Inferior parietal cortex (tissue), 1 donor: Measurements from ENCODE around the gene NDST1.

Experiments
- DNase-seq: peaks from one replicate; pipeline ENCODE4 v3.0.0-alpha.2; 2016; ENCODE audit errors: extremely low spot score

NDST1 gene

DNA sequence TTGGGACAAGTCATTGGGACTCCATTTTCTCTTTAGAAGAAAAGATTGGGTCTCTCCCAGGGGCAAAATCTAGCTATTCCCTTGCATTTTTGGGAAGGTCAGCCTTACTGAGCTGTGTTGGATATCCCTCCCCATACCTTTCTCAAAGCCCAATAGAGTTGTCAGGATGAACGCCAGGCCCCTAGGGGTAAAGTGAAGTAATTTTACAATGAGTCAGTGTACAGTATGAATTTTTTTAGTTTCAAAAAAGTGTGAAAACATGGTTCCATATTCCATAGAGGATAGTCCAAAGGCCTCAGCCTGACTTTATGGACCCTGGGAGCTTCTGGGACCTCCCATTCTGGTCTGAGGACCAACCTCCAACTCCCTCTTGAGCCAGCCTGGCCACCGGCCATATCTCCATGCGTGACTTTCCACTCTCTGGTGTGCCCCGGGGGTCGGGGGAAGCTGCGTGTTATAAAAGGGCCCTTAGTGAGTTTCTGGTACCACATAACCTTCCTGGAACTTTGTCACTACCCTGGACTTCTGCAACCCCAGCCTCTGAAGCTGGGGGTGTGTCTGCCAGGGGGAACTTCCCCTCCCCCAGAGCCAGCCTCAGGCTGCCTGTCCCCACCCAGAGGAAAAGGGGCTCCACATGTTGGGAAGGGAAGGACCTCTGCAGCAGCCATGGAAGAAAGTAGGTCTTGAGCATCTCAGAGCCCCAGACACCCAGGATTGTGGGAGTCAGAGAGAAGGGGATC, 80.1 kb downstream of the NDST1 start:
- no peak for DNase-seq

DNA sequence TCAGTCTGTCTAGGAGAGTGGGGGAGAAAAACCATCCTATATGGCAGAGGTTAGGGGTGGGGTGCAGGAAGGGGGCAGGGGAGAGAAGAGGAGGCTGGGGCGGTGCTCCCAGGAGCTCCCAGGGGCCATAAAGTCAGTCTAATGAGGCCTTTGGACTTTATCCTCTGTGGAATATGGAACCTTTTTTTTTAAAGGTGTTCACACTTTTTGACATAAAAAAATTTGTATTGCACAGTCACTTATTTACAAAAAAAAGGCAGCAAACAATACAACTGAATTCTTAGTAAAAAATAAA, 80.6 kb downstream of the NDST1 start:
- DNase-seq: no peak

DNA sequence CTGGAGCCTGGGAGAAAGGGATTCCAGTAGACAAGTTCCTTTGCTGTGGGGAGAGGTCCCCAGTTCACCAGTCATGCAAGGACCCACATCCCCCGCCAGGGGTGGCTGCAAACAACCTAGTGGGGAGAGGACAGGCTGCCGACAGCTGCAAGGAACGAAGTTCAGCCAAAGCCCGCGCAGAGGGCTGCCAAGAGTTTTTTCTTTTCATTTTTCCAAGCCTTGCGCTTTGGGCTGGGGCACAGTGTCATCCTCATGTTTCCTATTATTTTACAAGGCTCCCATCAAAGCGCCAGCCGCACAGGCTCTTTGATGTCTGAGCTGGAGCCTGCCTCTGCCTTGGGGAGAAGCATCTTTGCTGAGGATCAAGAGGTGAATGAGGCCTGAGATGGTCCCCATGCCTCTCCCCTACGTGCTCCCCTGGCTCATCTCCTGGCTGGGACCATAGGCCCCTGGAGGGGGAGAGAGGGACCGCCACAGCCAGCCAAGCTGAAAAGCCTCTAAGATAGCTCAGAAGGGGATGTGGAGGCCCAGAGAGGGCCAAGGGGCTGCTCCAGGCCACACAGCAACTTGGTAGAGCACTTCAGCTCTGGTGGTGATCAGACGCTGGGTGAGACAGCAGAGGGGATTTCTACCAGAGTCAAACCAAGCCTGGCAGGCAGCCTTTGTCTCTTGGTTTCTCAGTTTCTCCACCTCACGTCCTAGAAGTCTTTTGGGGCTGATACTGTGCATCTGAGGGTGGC, 82.1 kb downstream of the NDST1 start:
- DNase-seq: no peak

DNA sequence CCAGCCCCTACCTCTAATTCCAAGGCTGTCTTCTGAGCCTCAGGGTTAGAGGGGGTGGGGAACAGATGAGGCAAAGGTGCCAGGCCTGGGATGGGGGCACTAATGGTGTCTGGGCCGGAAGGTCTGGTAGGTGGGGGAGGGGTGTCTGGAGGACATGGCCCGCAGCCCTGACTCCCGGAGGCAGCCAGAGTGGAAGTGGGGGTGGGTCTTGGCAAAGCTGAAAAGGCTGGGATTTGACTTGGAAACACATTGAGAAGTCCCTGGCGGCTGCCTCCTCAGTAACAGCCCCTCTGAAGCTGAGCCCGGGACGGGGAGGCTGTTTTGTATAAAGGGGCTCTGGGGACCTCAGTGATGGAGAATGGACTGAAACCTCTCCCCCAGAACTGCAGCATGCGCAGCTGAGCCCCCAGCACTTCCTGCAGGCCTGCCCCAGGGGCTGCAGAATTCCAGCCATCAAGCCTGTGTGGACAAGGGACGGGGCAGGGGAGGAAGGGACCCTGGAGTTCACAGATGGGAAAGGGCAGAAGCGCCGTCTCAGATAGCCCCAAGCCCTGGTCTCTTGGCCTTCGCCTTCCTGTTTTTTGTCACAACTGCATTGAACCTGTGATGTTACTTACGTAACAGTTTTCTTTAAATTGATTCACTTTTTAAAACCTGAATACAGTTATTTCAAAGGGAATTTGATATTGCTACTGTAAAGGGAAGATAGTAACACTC, 83.2 kb downstream of the NDST1 start:
- DNase-seq: no peak

DNA sequence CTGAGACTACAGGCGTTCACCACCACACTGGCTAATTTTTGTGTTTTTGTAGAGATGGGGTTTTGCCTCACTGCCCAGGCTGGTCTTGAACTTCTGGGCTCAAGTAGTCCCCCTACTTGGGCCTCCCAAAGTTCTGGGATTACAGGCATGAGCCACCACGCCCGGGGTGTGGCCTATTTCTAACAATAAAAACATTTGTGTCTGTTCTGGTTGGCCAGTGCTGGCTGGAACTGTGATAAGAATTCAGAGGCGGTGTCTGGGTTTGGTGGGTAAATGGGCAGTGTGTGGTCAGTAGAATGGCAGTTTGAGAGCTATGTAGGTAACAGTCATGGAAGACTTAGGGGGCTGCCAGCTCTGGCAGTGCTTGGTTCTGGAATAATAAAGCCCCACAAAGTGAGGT, 85.7 kb downstream of the NDST1 start:
- no peak for DNase-seq

DNA sequence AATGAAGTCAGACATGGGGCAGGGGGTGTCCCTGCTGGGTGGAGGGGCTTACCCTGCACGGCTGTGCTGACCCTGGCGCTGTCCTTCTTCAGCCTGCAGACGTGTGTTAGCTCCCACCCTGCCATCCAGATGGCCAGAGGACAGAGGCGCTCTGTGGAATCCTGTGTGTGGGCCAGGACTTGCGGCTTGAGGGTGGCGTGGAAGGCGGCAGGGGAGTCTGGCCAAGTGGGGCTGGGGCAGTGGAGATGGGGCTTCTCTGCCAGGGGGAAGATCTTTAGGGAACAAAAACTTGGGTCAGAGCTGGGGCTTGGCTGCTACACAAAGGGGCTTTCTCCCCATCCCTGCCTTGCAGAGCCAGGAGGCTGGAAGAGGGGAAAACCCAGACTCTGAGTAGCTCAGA, 86.1 kb downstream of the NDST1 start:
- DNase-seq: no peak

DNA sequence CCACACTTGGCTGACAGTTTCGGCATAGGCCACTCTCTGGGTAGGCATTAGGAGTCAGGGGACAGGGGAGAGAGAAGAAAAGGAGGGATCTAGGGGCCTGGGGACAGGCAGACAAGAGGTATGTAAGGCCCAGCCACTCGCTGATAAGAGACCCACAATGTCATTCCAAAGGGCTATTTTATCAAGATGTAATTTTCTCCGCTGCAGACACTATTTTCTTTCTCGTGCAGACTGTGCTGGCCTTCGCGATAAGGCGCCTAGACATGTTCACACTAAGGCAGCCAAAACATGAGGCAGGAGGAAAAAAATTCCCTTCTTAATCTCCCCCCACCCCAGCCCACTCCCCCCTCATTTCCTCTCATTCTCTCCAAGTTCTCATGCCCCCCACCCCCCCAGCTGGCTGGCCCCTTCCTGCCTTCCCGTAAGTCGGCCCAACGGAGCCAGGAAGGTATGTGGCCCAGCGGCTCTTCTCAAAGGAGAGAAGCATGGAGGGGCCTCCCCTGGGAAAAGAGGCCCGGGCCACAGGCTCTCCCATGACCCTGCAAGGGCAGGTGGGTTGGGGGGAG, 87.6 kb downstream of the NDST1 start:
- DNase-seq: no peak

DNA sequence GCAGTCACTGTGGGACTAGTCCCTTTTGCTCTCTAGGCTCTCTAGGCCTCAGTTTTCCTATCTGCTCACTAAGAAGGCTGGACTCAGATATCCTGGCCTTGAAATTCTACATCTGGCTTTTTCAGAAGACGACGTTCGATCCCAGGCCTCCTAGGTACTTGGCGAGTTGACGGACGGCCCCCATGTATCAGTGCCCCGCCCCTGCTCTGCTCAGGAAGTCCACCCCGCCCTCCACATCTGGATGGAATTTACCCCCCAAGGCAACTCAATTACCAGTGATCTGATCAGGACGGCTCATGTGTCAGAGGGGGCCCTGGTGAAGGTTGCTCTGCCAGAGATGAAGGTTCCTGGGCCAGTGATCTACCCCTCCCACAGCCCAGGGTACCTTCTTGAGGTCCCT, 88.4 kb downstream of the NDST1 start:
- no peak for DNase-seq

DNA sequence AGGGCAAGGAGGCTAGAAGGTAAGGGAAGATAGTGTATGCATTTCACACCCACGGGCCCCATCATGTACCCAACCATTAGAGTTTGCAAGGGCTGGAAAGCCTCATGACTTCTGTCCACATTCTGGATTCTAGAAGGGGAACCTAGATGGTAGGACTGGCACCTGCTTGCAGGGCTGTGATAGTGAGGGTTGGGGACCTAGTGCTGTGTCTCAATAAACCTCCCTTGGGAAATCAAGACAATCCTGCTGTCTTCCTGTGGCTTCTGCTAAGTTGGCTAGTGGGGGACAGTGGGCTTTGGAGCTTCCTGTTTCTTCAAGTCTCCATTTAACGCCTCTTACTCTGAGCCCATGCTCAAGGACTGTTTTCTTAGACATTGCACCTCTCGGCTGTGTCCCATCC, 88.9 kb downstream of the NDST1 start:
- DNase-seq: no peak

DNA sequence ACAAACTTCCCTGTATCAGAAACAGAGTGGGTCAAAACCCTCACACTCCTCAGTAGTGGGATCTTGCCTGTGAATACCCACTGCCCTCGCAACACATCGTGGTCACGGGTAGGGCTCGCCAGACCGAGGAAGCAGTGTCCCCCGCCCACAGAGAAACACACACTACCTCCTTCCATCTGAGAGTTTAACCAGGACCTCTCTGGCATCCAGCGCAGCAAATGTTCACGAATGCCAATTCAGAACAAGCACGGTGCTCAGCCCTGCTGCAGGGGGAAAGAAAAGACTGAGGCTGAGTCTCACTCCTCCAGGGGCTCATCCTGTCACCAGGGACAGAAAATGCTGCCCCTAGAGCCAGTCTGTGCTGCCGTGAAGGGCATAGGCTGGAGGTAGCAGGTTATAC, 90.1 kb downstream of the NDST1 start:
- no peak for DNase-seq

DNA sequence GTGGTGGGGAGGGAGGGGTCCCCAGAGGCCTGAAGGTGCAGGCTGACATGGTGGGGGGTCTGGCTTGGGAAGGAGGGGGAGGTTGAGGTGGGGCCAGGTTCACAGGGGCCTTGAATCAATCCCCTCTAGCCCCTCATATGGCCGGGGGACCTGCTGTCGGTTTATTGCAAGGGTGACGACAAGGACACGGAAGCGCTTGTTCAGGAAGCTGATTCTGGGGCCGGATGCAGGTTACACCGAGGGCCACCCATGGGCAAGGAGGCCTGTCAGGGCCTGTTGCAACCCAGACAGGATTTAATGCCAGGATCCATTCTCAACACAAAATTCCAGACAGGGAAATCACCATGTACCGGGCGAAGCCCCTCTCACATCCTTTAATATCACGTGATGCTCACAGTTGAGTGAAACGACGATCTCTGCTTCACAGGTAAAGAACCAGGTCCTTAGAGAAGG, 90.9 kb downstream of the NDST1 start:
- no peak for DNase-seq

DNA sequence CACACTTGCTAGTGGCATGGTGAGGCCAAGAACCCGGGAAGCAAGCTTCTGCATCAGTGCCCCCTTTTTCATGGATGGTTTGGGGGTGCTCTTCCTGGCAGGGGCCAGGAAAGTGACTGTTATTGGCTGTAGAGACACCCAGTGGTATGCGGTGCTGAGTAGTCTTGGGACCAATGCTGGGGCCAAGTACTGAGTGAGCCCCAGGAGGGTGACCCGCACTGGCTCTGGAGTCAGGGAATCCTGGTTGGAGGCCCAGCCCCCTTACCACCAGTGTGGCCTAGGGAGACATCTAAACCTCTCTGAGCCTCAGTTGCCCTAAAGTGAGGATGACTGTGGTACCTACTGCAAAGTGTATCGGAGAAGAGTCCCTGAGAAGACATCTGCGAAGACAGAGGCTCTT, 91.3 kb downstream of the NDST1 start:
- DNase-seq: no peak

DNA sequence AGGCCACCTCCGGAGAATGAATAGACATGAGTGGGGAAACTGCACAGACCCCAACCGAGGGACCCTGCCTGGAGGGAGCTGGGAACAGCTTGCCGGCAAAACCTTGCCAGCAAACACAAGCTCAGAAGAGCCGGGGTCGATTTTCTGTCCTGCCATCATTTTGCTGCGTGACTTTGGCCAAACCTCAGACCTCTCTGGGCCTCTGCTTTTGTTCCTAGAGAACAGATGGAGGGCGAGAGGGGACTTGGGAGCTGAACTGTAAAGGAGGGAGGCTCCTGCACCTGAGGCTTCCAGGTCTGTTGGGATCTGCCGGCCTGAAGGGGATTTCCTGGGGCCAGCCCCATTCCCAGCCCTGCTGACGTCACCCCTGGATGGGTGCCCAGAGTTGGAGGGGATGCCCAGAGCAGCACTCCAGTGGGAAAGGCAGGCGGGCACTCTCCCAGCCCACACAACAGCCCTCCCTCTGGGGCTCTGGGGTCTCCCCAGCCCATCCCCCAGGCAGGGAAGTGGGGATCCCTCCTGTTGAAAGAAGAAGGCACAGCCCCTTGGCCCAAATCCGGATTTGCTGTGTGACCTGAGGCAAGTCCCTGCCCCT, 92.1 kb downstream of the NDST1 start:
- no peak for DNase-seq

DNA sequence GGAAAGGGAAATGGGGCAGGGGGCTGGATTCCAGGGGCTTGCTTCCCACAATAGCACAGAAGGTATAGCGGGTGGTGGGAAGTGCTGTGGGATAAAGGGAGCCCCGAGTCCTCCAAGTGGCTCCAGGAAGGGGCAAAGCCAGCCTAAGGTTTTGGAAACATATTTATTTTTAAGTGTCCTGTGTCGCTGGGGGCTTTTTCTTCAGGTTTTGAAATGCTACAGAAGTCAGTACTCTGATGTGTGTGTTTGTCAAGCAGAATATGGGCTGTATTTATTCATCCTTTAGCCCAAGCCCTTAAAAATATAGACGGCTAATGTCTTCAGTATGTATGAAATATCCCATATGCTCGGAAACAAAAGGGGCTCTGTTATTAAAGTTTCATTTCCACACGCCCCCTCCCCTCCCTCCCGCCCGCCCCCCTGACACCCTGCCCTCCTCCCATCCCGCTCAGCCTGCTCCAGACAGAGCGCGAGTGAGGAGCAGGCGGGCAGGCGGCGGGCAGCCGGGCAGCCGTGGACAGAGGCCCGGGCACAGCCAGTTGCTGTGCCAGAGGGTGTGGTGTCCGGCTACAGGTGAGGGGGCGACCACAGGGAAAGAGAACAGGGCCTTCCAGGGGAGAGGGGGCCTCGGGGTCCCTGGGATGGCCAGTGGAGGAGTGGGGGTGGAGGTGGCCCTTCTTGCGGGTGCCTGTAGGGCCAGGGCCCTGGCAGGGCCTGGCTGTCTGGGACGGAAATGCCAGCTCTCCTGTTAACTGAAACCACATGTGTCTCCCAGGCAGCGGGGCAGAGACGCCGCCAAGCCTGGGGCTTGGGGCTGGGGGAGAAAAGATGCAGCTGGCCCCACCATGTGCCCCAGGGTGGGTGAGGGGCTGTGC, 92.9 kb downstream of the NDST1 start:
- DNase-seq: no peak

DNA sequence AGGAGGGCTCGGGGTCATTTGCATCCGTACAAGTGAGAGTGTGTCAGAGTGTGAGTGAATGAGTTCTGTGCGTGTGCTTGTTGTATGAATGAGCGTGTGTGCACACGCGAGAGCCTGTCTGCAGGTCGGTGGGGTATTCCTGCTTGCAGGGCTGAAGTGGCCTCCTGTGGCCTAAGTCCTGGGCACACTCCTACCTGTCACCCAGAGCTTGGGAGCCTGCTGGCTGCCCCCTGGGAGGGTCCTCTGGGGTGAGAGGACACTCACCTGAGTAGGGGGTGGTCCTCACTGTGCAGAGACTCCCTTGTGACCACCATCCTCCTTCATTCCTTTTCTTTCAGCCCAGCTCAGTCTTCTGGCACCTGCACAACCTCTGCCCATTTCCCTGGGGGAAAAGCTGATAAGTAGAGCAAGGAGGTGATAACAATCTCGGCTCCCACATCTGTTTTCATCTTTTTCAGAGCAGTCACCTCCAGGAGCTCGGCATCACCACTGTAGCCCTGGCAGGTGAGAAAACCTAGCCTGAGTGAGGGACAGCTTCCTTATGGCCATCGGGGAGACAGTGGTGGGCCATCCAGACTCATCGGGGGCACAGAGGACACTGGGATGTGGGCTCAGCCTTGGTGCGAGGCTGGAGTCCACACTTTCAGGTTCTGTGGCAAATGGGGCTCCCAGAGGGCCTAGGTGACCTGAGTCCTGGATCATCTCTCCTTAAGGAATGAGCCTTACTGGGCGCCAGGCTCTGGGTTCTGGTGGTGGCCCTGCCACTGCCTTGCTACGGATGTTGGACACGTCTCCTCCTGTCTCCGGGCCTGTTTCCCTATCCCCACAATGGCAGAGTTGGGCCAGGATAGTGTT, 93.8 kb downstream of the NDST1 start:
- no peak for DNase-seq

DNA sequence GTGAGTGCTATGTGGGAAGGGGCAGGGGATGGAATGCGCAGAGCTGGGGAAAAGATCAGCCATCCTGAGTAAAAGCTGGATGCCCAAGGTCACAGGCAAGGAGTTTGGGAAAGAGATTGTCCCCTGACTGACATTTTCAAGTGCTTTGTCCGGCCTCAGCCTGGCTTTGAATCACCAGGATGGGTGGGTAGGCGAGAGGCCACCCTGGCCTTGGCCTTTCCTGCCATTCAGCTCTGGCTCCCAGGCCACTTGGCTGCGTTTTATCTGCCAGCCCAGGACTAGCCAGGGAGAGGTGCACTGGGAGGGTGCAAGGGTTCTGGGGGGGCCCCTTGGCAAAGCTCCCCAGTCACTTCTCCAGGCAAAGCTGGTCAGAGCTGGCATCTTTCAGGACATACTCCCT, 95.1 kb downstream of the NDST1 start:
- DNase-seq: no peak

DNA sequence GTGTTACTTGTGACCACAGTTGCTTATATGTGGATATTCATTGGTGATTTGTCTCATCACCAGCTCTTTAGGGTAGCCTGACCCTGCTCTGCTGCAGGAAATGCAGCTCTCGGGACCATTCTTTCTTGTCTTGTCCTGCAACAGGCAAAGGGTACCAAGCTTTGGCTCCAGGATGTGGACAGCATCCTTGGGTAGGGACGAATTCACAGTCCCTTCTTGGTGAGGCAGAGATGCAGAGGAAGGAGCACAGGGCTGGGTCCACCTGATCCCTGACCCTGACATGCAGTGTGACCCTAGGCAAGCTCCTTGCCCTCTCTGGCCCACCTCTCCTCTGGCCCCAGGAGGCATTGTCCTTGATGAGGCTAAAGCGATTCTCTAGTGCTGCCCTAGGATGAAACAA, 95.6 kb downstream of the NDST1 start:
- DNase-seq: no peak

DNA sequence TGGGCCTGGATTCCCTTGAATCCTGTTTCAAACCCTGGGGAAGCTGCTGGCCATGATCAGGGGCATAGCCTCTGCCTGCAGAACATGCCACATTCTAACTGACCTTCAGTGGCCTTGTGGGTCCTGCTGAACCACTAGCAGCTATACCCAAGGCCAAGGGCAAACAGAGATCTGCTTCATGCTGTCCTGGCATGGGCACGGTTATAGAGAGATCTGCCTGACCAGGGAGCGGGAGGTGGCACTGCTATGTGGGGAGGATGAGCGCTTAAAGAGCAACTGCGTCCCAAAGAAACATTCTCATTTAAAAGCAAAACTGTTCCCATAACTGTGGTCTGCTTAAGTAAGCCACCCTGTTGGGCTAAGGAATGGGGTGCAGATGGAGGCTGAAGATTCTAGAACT, 96.1 kb downstream of the NDST1 start:
- no peak for DNase-seq

DNA sequence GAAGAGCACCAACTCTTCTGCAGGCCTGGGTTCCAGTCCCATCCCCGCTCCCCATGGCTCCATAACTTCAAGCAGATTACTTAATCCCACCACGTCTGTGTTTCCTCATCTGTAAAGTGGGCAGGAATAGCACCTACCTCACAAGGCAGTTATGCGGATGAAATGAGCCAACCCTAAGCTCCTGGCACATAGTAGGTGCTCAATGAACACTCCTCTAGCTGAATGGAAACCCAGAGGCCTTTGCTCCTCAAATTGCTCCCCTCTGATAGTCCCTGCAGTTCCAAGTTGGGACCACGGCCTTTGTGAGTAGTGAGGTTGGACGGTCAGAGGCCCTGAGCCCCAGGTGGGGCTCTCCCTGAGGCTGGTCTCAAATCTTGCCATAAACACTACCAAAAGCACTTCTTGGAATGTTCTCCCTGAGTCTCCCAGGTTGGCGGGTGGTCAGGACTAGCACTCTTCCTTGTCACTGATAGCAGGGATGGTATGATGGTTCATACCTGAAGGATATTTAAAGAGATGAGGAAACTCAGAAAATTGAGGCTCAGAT, 97.0 kb downstream of the NDST1 start:
- no peak for DNase-seq

DNA sequence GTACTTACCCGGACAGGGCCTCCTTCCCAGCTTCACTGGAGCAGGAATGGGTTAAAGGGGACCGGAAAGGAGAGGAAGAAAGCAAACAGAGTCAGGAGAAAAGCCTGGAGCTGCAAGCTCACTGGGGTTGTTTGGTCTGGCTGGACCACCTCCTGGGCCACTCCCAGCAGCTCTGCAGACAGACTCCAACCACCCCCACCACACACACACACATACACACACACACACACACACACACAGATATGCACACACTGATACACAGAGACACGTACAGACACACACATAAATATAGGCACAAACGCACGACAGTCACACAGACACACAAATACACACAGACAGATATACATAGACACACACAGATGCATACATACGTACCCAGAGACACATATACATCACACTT, 97.6 kb downstream of the NDST1 start:
- DNase-seq: no peak
